GM12878 (cell line): ENCODE measurements around the gene TRIM56. TPM values are rescaled to one million over a fixed set of nuclear protein-coding genes. Genes with fewer than 3 reads are reported as not detected.

ENCODE experiments used
- ATAC-seq: fragments of 200-7000 bp; cut with Tn5 transposase; 3 replicates; pipeline ENCODE4 v1.9.1; 2020; ENCODE audit warnings: mild to moderate bottlenecking, moderate library complexity
- BruUV-seq: library from RNA; stranded (reverse); fragments of 400-500 nt; replicated peaks from 2 replicates; lab custom pipeline; 2021; lab: Mats Ljungman, UMichigan
- CTCF ChIA-PET: fragments of 300-600 bp; sonication (Branson Sonifier 250); formaldehyde crosslinking; extraction: SDS; loops from one replicate; lab custom pipeline; 2021; ENCODE audit warnings: inconsistent platforms; lab: Yijun Ruan, JAX
- POLR2A ChIA-PET: fragments of 350-600 bp; formaldehyde crosslinking; extraction: SDS; loops from one replicate; lab custom pipeline; 2021; ENCODE audit warnings: inconsistent platforms; lab: Charles Lee
- RAD21 ChIA-PET: fragments of 300-600 bp; sonication (Branson Sonifier 250); formaldehyde crosslinking; loops from one replicate; lab custom pipeline; 2023; ENCODE audit warnings: antibody characterized with exemption; ENCODE audit not compliant: unreplicated experiment; lab: Charles Lee
- SMC1A ChIA-PET: fragments of 300-600 bp; sonication (Branson Sonifier 250); formaldehyde crosslinking; loops from one replicate; lab custom pipeline; 2023; ENCODE audit not compliant: unreplicated experiment, uncharacterized antibody; lab: Charles Lee
- DNase-seq: peaks from one replicate; pipeline ENCODE4 v3.0.0-alpha.2; 2011; ENCODE audit warnings: low read depth, low spot score
- FAIRE-seq: peaks from 3 replicates; lab custom pipeline; 2011; peaks lifted over from hg19 to GRCh38; lab: Jason Lieb, UNC
- H2AFZ ChIP-seq: 2 replicates; pipeline ENCODE4 v1.6.0; 2011; ENCODE audit warnings: low read depth, low read length, control low read depth; ENCODE audit not compliant: control insufficient read depth
- H3K27ac ChIP-seq: 2 replicates; pipeline ENCODE4 v1.5.1; 2011; ENCODE audit warnings: control low read depth; ENCODE audit not compliant: control insufficient read depth, insufficient read depth
- H3K27me3 ChIP-seq, 2 experiments: replicated peaks in 1 of 2; 2 replicates each; pipeline versions ENCODE4 v1.6.0 to v1.6.1; 2011; ENCODE audit warnings: low read length in 1 of 2; ENCODE audit not compliant: control insufficient read depth in 2 of 2, insufficient read depth in 2 of 2
- H3K36me3 ChIP-seq, 2 experiments: 2 replicates each; pipeline ENCODE4 v1.5.1; 2011; ENCODE audit warnings: low read length in 1 of 2; ENCODE audit not compliant: control insufficient read depth in 2 of 2, insufficient read depth in 2 of 2
- H3K4me1 ChIP-seq: 2 replicates; pipeline ENCODE4 v1.6.1; 2011; ENCODE audit warnings: mild to moderate bottlenecking, low read length, moderate library complexity, mixed read lengths; ENCODE audit not compliant: control insufficient read depth, insufficient read depth
- H3K4me2 ChIP-seq: 2 replicates; pipeline ENCODE4 v1.6.0; 2011; ENCODE audit warnings: control low read depth; ENCODE audit not compliant: control insufficient read depth, insufficient read depth
- H3K4me3 ChIP-seq: fragments of 200-600 bp; sonication (generic); 2 replicates; pipeline ENCODE4 v1.5.1; 2016
- H3K79me2 ChIP-seq: 2 replicates; pipeline ENCODE4 v1.6.0; 2011; ENCODE audit warnings: low read length; ENCODE audit not compliant: control insufficient read depth, insufficient read depth
- H3K9ac ChIP-seq: 2 replicates; pipeline ENCODE4 v1.8.0; 2011; ENCODE audit warnings: low read length, control low read depth, mixed read lengths; ENCODE audit not compliant: control insufficient read depth, insufficient read depth
- H3K9me3 ChIP-seq: replicated peaks from 3 replicates; pipeline ENCODE4 v1.5.1; 2011; ENCODE audit warnings: mild to moderate bottlenecking, low read length; ENCODE audit not compliant: control insufficient read depth, insufficient read depth
- H4K20me1 ChIP-seq: 2 replicates; pipeline ENCODE4 v1.6.0; 2011; ENCODE audit not compliant: control insufficient read depth, insufficient read depth
- ASH2L ChIP-seq: fragments of 300-600, 200-600 bp; sonication (generic); IDR thresholded peaks from 2 replicates; pipeline ENCODE4 v1.6.1; 2017; ENCODE audit warnings: low read depth, mild to moderate bottlenecking, borderline replicate concordance
- ATF2 ChIP-seq: IDR thresholded peaks from 2 replicates; pipeline ENCODE4 v1.6.1; 2012; ENCODE audit warnings: low read length, inconsistent platforms
- ATF7 ChIP-seq: fragments of 450-650 bp; IDR thresholded peaks from 2 replicates; pipeline ENCODE4 v1.6.1; 2016; ENCODE audit warnings: low read depth, mild to moderate bottlenecking
- BMI1 ChIP-seq: fragments of 450-650 bp; IDR thresholded peaks from 2 replicates; pipeline ENCODE4 v1.6.1; 2016; ENCODE audit warnings: mild to moderate bottlenecking, moderate library complexity, borderline replicate concordance
- DPF2 ChIP-seq: fragments of 450-650 bp; IDR thresholded peaks from 2 replicates; pipeline ENCODE4 v1.6.1; 2017; ENCODE audit warnings: mild to moderate bottlenecking
- EGR1 ChIP-seq, 2 experiments: IDR thresholded peaks; 1 replicate in 1 of 2; 2 replicates in 1 of 2; pipeline ENCODE4 v1.6.1; 2011 to 2012; ENCODE audit warnings: low read depth in 2 of 2, low read length in 2 of 2, borderline replicate concordance in 1 of 2, mild to moderate bottlenecking in 1 of 2, moderate library complexity in 1 of 2
- GABPA ChIP-seq: IDR thresholded peaks from 2 replicates; pipeline ENCODE4 v1.6.1; 2014; ENCODE audit warnings: antibody characterized with exemption, low read depth, mild to moderate bottlenecking, inconsistent platforms
- HDGF ChIP-seq: fragments of 450-650 bp; IDR thresholded peaks from 2 replicates; pipeline ENCODE4 v1.6.1; 2016; ENCODE audit warnings: antibody characterized with exemption
- IKZF1 ChIP-seq: fragments of 450-650 bp; conservative IDR thresholded peaks from 2 replicates; pipeline ENCODE4 v1.6.1; 2017; ENCODE audit warnings: antibody characterized with exemption, mild to moderate bottlenecking
- IKZF2 ChIP-seq, 2 experiments: fragments of 450-650 bp; IDR thresholded peaks; 2 replicates each; pipeline ENCODE4 v1.6.1; 2017; ENCODE audit warnings: mild to moderate bottlenecking in 2 of 2, moderate library complexity in 2 of 2
- LARP7 ChIP-seq: fragments of 450-650 bp; IDR thresholded peaks from 2 replicates; pipeline ENCODE4 v1.6.1; 2017; ENCODE audit warnings: mild to moderate bottlenecking
- MXI1 ChIP-seq: fragments of 150-350 bp; IDR thresholded peaks from 2 replicates; pipeline ENCODE4 v1.6.1; 2011; ENCODE audit warnings: low read depth, mild to moderate bottlenecking, inconsistent platforms, low read length, improper control_type of control experiment
- PKNOX1 ChIP-seq: fragments of 450-650 bp; IDR thresholded peaks from 2 replicates; pipeline ENCODE4 v1.6.1; 2016; ENCODE audit warnings: mild to moderate bottlenecking
- POLR2A ChIP-seq: IDR thresholded peaks from 2 replicates; pipeline ENCODE4 v1.6.1; 2011; ENCODE audit warnings: low read depth, mild to moderate bottlenecking, low read length
- RUNX3 ChIP-seq: IDR thresholded peaks from 2 replicates; pipeline ENCODE4 v1.6.1; 2012; ENCODE audit warnings: low read length, inconsistent platforms
- SMARCA5 ChIP-seq: fragments of 450-650 bp; IDR thresholded peaks from 2 replicates; pipeline ENCODE4 v1.6.1; 2017; ENCODE audit warnings: mild to moderate bottlenecking
- USF1 ChIP-seq: IDR thresholded peaks from 2 replicates; pipeline ENCODE4 v1.6.1; 2011; ENCODE audit warnings: borderline replicate concordance, low read depth, mild to moderate bottlenecking, moderate library complexity, mixed read lengths, low read length; ENCODE audit not compliant: insufficient read depth; ENCODE audit errors: extremely low read length
- ZNF207 ChIP-seq: fragments of 450-650 bp; IDR thresholded peaks from 2 replicates; pipeline ENCODE4 v1.6.1; 2014; ENCODE audit warnings: antibody characterized with exemption, mild to moderate bottlenecking, borderline replicate concordance
- WGBS: methylation state at CpG from one replicate; pipeline ENCODE4 v1.1.6; 2016; ENCODE audit warnings: low lambda C conversion rate; ENCODE audit not compliant: insufficient replicate concordance, insufficient coverage; ENCODE audit errors: missing lambda C conversion rate; 5-methylcytosine and 5-hydroxymethylcytosine counted together
- in situ Hi-C: fragments of 300-500 bp; cut with MboI; formaldehyde crosslinking; loops from 9 replicates; pipeline ENCODE4 v1.14.3; 2018; ENCODE audit warnings: mixed read lengths
- intact Hi-C: fragments of 100-400 bp; cut with micrococcal nuclease; formaldehyde crosslinking; loops from one replicate; pipeline ENCODE4 v1.14.2; 2022; ENCODE audit not compliant: unreplicated experiment
- polyA plus RNA-seq, 11 experiments: library from polyadenylated mRNA; depleted of rRNA in 4 of 11; unstranded in 6 of 11; stranded (reverse) in 5 of 11; fragments of >200 nt; fragmentation: Nextera tagmentation in 4 of 11; fragmentation: Illumina TruSeq in 1 of 11; extraction: Ambion mirVana in 4 of 11; extraction: Trizol in 1 of 11; gene quantifications; 1 replicate in 1 of 11; 2 replicates in 10 of 11; pipeline versions ENCODE4 v1.2.1 to v1.2.3, GENCODE V29; 2011 to 2016; ENCODE audit warnings: inconsistent platforms in 2 of 11, missing spikeins in 2 of 11, low read depth in 1 of 11
- total RNA-seq, 4 experiments: library from RNA; depleted of rRNA in 3 of 4; stranded (reverse); fragments of >200 nt in 3 of 4; fragmentation: Illumina TruSeq in 1 of 4; extraction: Trizol in 1 of 4; gene quantifications; 2 replicates each; pipeline versions ENCODE4 v1.2.1 to v1.2.3, GENCODE V29; 2013 to 2021

TRIM56 gene
- total and polyA plus RNA-seq, 10 of the 15 experiments (the other 5 are each of a cell fraction or from before 2014, with no cell fraction given), result 3.2 to 37.5 (median 11.8) TPM

DNA sequence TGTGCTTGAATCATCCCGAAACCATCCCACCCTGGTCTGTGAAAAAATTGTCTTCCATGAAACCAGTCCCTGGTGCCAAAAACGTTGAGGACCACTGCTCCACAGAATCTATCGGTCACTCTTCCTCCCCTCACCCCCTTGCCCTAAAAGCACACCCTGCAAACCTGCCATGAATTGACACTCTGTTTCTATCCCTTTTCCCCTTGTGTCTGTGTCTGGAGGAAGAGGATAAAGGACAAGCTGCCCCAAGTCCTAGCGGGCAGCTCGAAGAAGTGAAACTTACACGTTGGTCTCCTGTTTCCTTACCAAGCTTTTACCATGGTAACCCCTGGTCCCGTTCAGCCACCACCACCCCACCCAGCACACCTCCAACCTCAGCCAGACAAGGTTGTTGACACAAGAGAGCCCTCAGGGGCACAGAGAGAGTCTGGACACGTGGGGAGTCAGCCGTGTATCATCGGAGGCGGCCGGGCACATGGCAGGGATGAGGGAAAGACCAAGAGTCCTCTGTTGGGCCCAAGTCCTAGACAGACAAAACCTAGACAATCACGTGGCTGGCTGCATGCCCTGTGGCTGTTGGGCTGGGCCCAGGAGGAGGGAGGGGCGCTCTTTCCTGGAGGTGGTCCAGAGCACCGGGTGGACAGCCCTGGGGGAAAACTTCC, 40.8 kb downstream of the TRIM56 start (continued):
- TF ChIP-seq BMI1, result peak; percentile 57; the same call in 1 of the 2 replicates
- TF ChIP-seq MXI1, result no peak
- TF ChIP-seq USF1, result peak; percentile 28
- TF ChIP-seq ATF2, result no peak
- TF ChIP-seq DPF2, result peak; percentile 73; the same call in 1 of the 2 replicates
- TF ChIP-seq IKZF2 (IDR thresholded peaks at IDR 0.05), result peak; percentile 80 to 84

DNA sequence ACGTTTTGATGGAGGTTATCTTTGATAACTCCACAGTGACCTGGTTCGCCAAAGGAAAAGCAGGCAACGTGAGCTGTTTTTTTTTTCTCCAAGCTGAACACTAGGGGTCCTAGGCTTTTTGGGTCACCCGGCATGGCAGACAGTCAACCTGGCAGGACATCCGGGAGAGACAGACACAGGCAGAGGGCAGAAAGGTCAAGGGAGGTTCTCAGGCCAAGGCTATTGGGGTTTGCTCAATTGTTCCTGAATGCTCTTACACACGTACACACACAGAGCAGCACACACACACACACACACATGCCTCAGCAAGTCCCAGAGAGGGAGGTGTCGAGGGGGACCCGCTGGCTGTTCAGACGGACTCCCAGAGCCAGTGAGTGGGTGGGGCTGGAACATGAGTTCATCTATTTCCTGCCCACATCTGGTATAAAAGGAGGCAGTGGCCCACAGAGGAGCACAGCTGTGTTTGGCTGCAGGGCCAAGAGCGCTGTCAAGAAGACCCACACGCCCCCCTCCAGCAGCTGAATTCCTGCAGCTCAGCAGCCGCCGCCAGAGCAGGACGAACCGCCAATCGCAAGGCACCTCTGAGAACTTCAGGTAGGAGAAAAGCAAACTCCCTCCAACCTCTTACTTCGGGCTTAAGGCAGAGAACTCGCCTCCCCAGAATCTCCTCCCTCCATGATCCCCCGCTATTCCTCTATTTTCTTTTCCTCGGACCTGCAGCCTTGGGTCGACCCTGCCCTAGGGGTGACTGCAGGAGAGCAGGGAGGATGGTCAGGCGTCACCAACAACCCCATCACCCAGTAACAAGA, 41.6 kb downstream of the TRIM56 start, which contains the start of gene SERPINE1:
Gene SERPINE1 (plus strand): TSS at position 454 of the 809 bp plus-strand sequence. CDS start 1,290 bp downstream, outside the sequence.
- H3K79me2 ChIP-seq, result no peaks in the 10 kb centered on the region
- peaks cover 25% of the 10 kb centered on the region for H3K4me1 ChIP-seq
- no peak within 1 kb of the TSS; the same call in 1 of the 2 replicates for H3K4me3 ChIP-seq
- no peaks in the 10 kb centered on the region for H3K36me3 ChIP-seq
- ChIA-PET POLR2A (interaction anchor here (0.6 to 1.4 kb wide), 6 partner anchors 12 to 260 kb away, joined by 3 to 6 read pairs (median 4); partner anchors contain the start of genes TRIM56, TRIP6 and UFSP1), RAD21 (interaction anchor here (0.7 to 2.6 kb wide), 4 partner anchors 11 to 252 kb away, joined by 3 to 11 read pairs (median 6); partner anchors contain the start of genes SRRT and TRIM56), CTCF (interaction anchor here (0.6 to 4.0 kb wide), 13 partner anchors 8 to 156 kb away, joined by 3 to 31 read pairs (median 4); partner anchors contain the start of gene TRIM56), SMC1A (interaction anchor here (1.0 to 2.0 kb wide), 6 partner anchors 13 to 91 kb away, joined by 3 to 6 read pairs (median 3); partner anchors contain the start of genes VGF and ZNHIT1)
- in situ Hi-C loops (no loop called here), intact Hi-C loops (no loop called here)
- no peaks in the 10 kb centered on the region for H4K20me1 ChIP-seq
- no TSS peak for BruUV-seq
- no peaks in the 10 kb centered on the region for H3K9me3 ChIP-seq
- H3K27ac ChIP-seq, result no peak within 1 kb of the TSS
- peak; percentile 79 for ATAC-seq
- H3K4me2 ChIP-seq, result peak within 1 kb of the TSS; percentile 90
- H2AFZ ChIP-seq, result peak within 1 kb of the TSS; percentile 51
- peak; percentile 47 for DNase-seq
- no peak within 1 kb of the TSS for H3K9ac ChIP-seq
- no peaks in the 10 kb centered on the region; a peak in 1 of 4 replicates for H3K27me3 ChIP-seq
- FAIRE-seq, result peak; percentile 54
- 20% methylated on average over 22 of the region's 22 CpGs for WGBS
- peak; percentile 51 for TF ChIP-seq RUNX3
- 0 out of 2 replicates have a peak, but pooled peaks have one; percentile 15 for TF ChIP-seq HDGF
- peak; percentile 54; the same call in 1 of the 2 replicates for TF ChIP-seq ATF7
- TF ChIP-seq IKZF2 (IDR thresholded peaks at IDR 0.05), result peak in 1 of 2 experiments; percentile 15; a peak in 2 of 4 replicates
- TF ChIP-seq EGR1 (IDR thresholded peaks at IDR 0.05; ENCODE audit: borderline replicate concordance in 1 of 2, low read depth in 2 of 2, low read length in 2 of 2), result peak in 1 of 2 experiments; percentile 73; a peak in 1 of 3 replicates
- no peak for TF ChIP-seq ASH2L
- 0 out of 2 replicates have a peak, but pooled peaks have one; percentile 14 for TF ChIP-seq GABPA
- 0 out of 2 replicates have a peak, but pooled peaks have one; percentile 30 for TF ChIP-seq SMARCA5
- TF ChIP-seq PKNOX1, result no peak
- peak; percentile 46 for TF ChIP-seq IKZF1
- no peak for TF ChIP-seq LARP7
- no peak for TF ChIP-seq ZNF207
- no peak for TF ChIP-seq MXI1
- TF ChIP-seq POLR2A, result peak; percentile 71
